H1 (cell line): ENCODE results near the gene KRTAP10-8. TPM values are rescaled to one million over a fixed set of nuclear protein-coding genes. Genes with fewer than 3 reads are reported as not detected.
"Not testable (repeated sequence)": the region's sequence is repeated elsewhere in the genome, so short reads cannot be mapped to it uniquely, and the experiment has no call there.

Source experiments
- CTCF ChIA-PET: fragments of 300-600 bp; sonication (Branson Sonifier 250); formaldehyde crosslinking; loops from one replicate; lab custom pipeline; 2021; ENCODE audit not compliant: partially characterized antibody; lab: Charles Lee
- POLR2A ChIA-PET: fragments of 300-600 bp; sonication (Branson Sonifier 250); formaldehyde crosslinking; loops from one replicate; lab custom pipeline; 2021; ENCODE audit warnings: inconsistent platforms; ENCODE audit not compliant: partially characterized antibody; lab: Charles Lee
- DNase-seq, 2 experiments: peaks; one replicate each; pipeline versions ENCODE4 v3.0.0 to v3.0.0-alpha.2; 2010 to 2022; ENCODE audit warnings: low spot score in 2 of 2, low read depth in 1 of 2, mixed read lengths in 1 of 2
- FAIRE-seq: peaks from 2 replicates; lab custom pipeline; 2011; peaks lifted over from hg19 to GRCh38; lab: Jason Lieb, UNC
- H2AFZ ChIP-seq: 2 replicates; pipeline ENCODE4 v1.8.1; 2012; ENCODE audit warnings: low read length, inconsistent platforms
- H2AK5ac ChIP-seq: 2 replicates; pipeline ENCODE4 v1.6.1; 2013; ENCODE audit warnings: low read depth, low read length
- H2BK120ac ChIP-seq: replicated peaks from 2 replicates; pipeline ENCODE3; 2013; ENCODE audit warnings: low read depth, low read length, inconsistent platforms
- H2BK12ac ChIP-seq: 2 replicates; pipeline ENCODE4 v1.6.1; 2013; ENCODE audit warnings: low read depth, low read length
- H2BK15ac ChIP-seq: 2 replicates; pipeline ENCODE4 v1.6.1; 2013; ENCODE audit warnings: low read length
- H2BK20ac ChIP-seq: 2 replicates; pipeline ENCODE4 v1.6.1; 2013; ENCODE audit warnings: low read length
- H2BK5ac ChIP-seq: 2 replicates; pipeline ENCODE4 v1.6.1; 2013; ENCODE audit warnings: low read depth, low read length
- H3K14ac ChIP-seq: 2 replicates; pipeline ENCODE4 v1.6.1; 2013; ENCODE audit warnings: inconsistent platforms; ENCODE audit not compliant: insufficient read length
- H3K18ac ChIP-seq: 2 replicates; pipeline ENCODE4 v1.6.1; 2013; ENCODE audit warnings: low read length; ENCODE audit errors: extremely low read depth
- H3K23ac ChIP-seq: 2 replicates; pipeline ENCODE4 v1.6.1; 2013; ENCODE audit warnings: inconsistent platforms; ENCODE audit not compliant: insufficient read length
- H3K23me2 ChIP-seq: 2 replicates; pipeline ENCODE4 v1.6.1; 2013; ENCODE audit warnings: low read depth, low read length
- H3K27ac ChIP-seq: 2 replicates; pipeline ENCODE4 v1.6.1; 2011; ENCODE audit warnings: low read depth, low read length, inconsistent platforms
- H3K27me3 ChIP-seq, 4 experiments: replicated peaks in 1 of 4; 1 replicate in 1 of 4; 2 replicates in 3 of 4; pipeline versions ENCODE4 v1.6.1 to v1.8.1; 2011 to 2013; ENCODE audit warnings: low read length in 3 of 4, mild to moderate bottlenecking in 3 of 4, inconsistent platforms in 2 of 4, mixed read lengths in 2 of 4, moderate library complexity in 1 of 4; ENCODE audit not compliant: control insufficient read depth in 3 of 4, insufficient read depth in 3 of 4; ENCODE audit errors: extremely low read depth in 1 of 4
- H3K36me3 ChIP-seq, 4 experiments: 2 replicates each; pipeline versions ENCODE4 v1.6.1 to v1.8.1; 2011 to 2013; ENCODE audit warnings: mild to moderate bottlenecking in 4 of 4, low read length in 3 of 4, moderate library complexity in 2 of 4, control low read depth in 1 of 4, inconsistent platforms in 1 of 4; ENCODE audit not compliant: insufficient read depth in 4 of 4, control insufficient read depth in 2 of 4
- H3K4ac ChIP-seq: replicated peaks from 2 replicates; pipeline ENCODE3; 2013; ENCODE audit warnings: low read length, low read depth, mixed read lengths, inconsistent platforms; ENCODE audit not compliant: insufficient read length
- H3K4me1 ChIP-seq, 4 experiments: replicated peaks in 1 of 4; 1 replicate in 1 of 4; 2 replicates in 3 of 4; pipeline versions ENCODE4 v1.6.1 to v1.8.1; 2011 to 2013; ENCODE audit warnings: low read length in 3 of 4, inconsistent platforms in 2 of 4, mixed read lengths in 1 of 4; ENCODE audit not compliant: insufficient read depth in 4 of 4, control insufficient read depth in 3 of 4
- H3K4me2 ChIP-seq, 2 experiments: 2 replicates each; pipeline versions ENCODE4 v1.6.1 to v1.8.1; 2011 to 2013; ENCODE audit warnings: low read depth in 2 of 2, low read length in 2 of 2, control low read depth in 1 of 2, inconsistent platforms in 1 of 2, mild to moderate bottlenecking in 1 of 2; ENCODE audit not compliant: insufficient read depth in 1 of 2
- H3K4me3 ChIP-seq, 4 experiments: fragments of 200-600, 300-600 bp in 1 of 4; sonication (generic), shearing (Covaris generic), sonication (Bioruptor Twin) in 1 of 4; 2 replicates each; pipeline versions ENCODE4 v1.5.1 to v1.8.1; 2011 to 2016; ENCODE audit warnings: low read length in 4 of 4, low read depth in 3 of 4, control low read depth in 2 of 4, inconsistent platforms in 2 of 4, mild to moderate bottlenecking in 2 of 4, mixed read lengths in 1 of 4, moderate library complexity in 1 of 4; ENCODE audit not compliant: insufficient read depth in 2 of 4; ENCODE audit errors: extremely low read depth in 1 of 4
- H3K56ac ChIP-seq: replicated peaks from 2 replicates; pipeline ENCODE3; 2013; ENCODE audit warnings: low read depth, mild to moderate bottlenecking, mixed read lengths, low read length, inconsistent platforms; ENCODE audit not compliant: insufficient read length
- H3K79me1 ChIP-seq: 2 replicates; pipeline ENCODE4 v1.6.1; 2013; ENCODE audit warnings: low read depth, low read length, control low read depth
- H3K79me2 ChIP-seq, 2 experiments: 2 replicates each; pipeline versions ENCODE4 v1.6.1 to v1.8.1; 2012 to 2013; ENCODE audit warnings: low read length in 2 of 2, mild to moderate bottlenecking in 2 of 2, inconsistent platforms in 1 of 2; ENCODE audit not compliant: insufficient read depth in 2 of 2, control insufficient read depth in 1 of 2
- H3K9ac ChIP-seq, 4 experiments: replicated peaks in 1 of 4; 1 replicate in 1 of 4; 2 replicates in 3 of 4; pipeline versions ENCODE4 v1.6.1 to v1.8.1; 2011 to 2013; ENCODE audit warnings: low read depth in 3 of 4, low read length in 3 of 4, control low read depth in 2 of 4, mild to moderate bottlenecking in 2 of 4, moderate library complexity in 2 of 4, inconsistent platforms in 1 of 4; ENCODE audit errors: extremely low read depth in 1 of 4
- H3K9me3 ChIP-seq, 2 experiments: 2 replicates each; pipeline versions ENCODE4 v1.6.1 to v1.8.1; 2012 to 2013; ENCODE audit warnings: mild to moderate bottlenecking in 2 of 2, moderate library complexity in 2 of 2, control low read depth in 1 of 2, inconsistent platforms in 1 of 2, low read depth in 1 of 2, low read length in 1 of 2, mixed read lengths in 1 of 2; ENCODE audit not compliant: insufficient read depth in 2 of 2
- H4K20me1 ChIP-seq, 2 experiments: replicated peaks in 1 of 2; 2 replicates each; pipeline versions ENCODE3 to v1.8.1; 2011 to 2013; ENCODE audit warnings: inconsistent platforms in 2 of 2, low read length in 2 of 2, mild to moderate bottlenecking in 1 of 2; ENCODE audit not compliant: insufficient read depth in 2 of 2, control insufficient read depth in 1 of 2
- H4K5ac ChIP-seq: 2 replicates; pipeline ENCODE4 v1.6.1; 2013; ENCODE audit warnings: low read length, low read depth, mixed read lengths, inconsistent platforms; ENCODE audit not compliant: insufficient read length
- H4K8ac ChIP-seq: 2 replicates; pipeline ENCODE4 v1.8.0; 2013; ENCODE audit warnings: mild to moderate bottlenecking, moderate library complexity, low read length, inconsistent platforms; ENCODE audit not compliant: insufficient read depth; ENCODE audit errors: extremely low read depth
- H4K91ac ChIP-seq: replicated peaks from 2 replicates; pipeline ENCODE3; 2013; ENCODE audit warnings: low read length, mixed read lengths, inconsistent platforms; ENCODE audit not compliant: insufficient read length
- WGBS, 2 experiments: shearing (Covaris generic) in 1 of 2; methylation state at CpG; one replicate each; pipeline versions ENCODE4 v1.1.6 to v1.1.7; 2013 to 2015; ENCODE audit warnings: low lambda C conversion rate in 2 of 2, mixed read lengths in 2 of 2, inconsistent platforms in 1 of 2, low coverage in 1 of 2, missing lambda C conversion rate in 1 of 2; ENCODE audit not compliant: insufficient replicate concordance in 2 of 2, insufficient coverage in 1 of 2, insufficient read length in 1 of 2; ENCODE audit errors: extremely low coverage in 1 of 2, missing lambda C conversion rate in 1 of 2; 5-methylcytosine and 5-hydroxymethylcytosine counted together
- polyA plus RNA-seq, 7 experiments: library from polyadenylated mRNA; depleted of rRNA in 3 of 7; stranded (reverse) in 5 of 7; unstranded in 2 of 7; fragments of >200 nt in 5 of 7; fragments of 200-250 nt in 2 of 7; gene quantifications; 1 replicate in 5 of 7; 2 replicates in 1 of 7; 4 replicates in 1 of 7; pipeline versions ENCODE4 v1.2.1 to v1.2.3, GENCODE V29; 2011 to 2013; ENCODE audit warnings: missing spikeins in 2 of 7, mixed read lengths in 2 of 7
- total RNA-seq: library from RNA; stranded (reverse); fragmentation: NEBNext Ultra II Directional; extraction: Animal tissue kit (Norgen Biotek cat#: 25700); gene quantifications from 2 replicates; pipeline ENCODE4 v1.2.1, GENCODE V29; 2021

The KRTAP10-8 gene
- total and polyA plus RNA-seq, 2 of the 8 experiments (the other 6 are each of a cell fraction or from before 2014, with no cell fraction given): not detected

- H3K4ac ChIP-seq, H2BK20ac ChIP-seq, H4K8ac ChIP-seq, H2AFZ ChIP-seq, H3K23ac ChIP-seq, H3K4me1 ChIP-seq, H2BK120ac ChIP-seq, DNase-seq, H3K4me2 ChIP-seq, H3K27me3 ChIP-seq, H3K9me3 ChIP-seq, H2AK5ac ChIP-seq, H4K91ac ChIP-seq, H3K14ac ChIP-seq, H3K36me3 ChIP-seq, H3K4me3 ChIP-seq, CTCF ChIA-PET, H3K27ac ChIP-seq, H2BK12ac ChIP-seq, H3K9ac ChIP-seq, H3K79me1 ChIP-seq, H3K23me2 ChIP-seq, H4K20me1 ChIP-seq, H3K18ac ChIP-seq, H2BK5ac ChIP-seq, H4K5ac ChIP-seq, H3K79me2 ChIP-seq, FAIRE-seq, H3K56ac ChIP-seq, H2BK15ac ChIP-seq: not testable (repeated sequence)
- WGBS, 2 experiments: 95% methylated on average over 16 of the region's 21 CpGs; no CpG with 5 or more reads in 1 of the 2 experiments
- POLR2A ChIA-PET: interaction anchor here (0.6 kb wide), 1 partner anchor 86 kb away, joined by 6 read pairs; no protein-coding TSS in a partner anchor
Measured at GRCh38 chr21:44638506-44639330, 26.8 kb downstream of the KRTAP10-8 start.
